HG02610 (cell line): ENCODE measurements around the gene KCNH8.
A peak's percentile ranks its signal among the peaks of the same experiment; 100 is the strongest.

ENCODE experiments used
- ATAC-seq: cut with Tn5 transposase; IDR thresholded peaks from one replicate; pipeline ENCODE4 v1.9.1; 2021; ENCODE audit warnings: mild to moderate bottlenecking, moderate library complexity; ENCODE audit not compliant: unreplicated experiment

Gene KCNH8

GRCh38 chr3:19248143-19248542 lies 99.8 kb downstream of the KCNH8 start:
- ATAC-seq = no peak

- ATAC-seq = no peak
Measured at GRCh38 chr3:19248767-19249166, 100.5 kb downstream of the KCNH8 start.

GRCh38 chr3:19250959-19251610 lies 102.8 kb downstream of the KCNH8 start:
- no peak for ATAC-seq

- no peak for ATAC-seq
Measured at GRCh38 chr3:19254189-19254588, 105.9 kb downstream of the KCNH8 start.

- no peak for ATAC-seq
Measured at GRCh38 chr3:19254784-19255338, 106.6 kb downstream of the KCNH8 start.

GRCh38 chr3:19256313-19256712 lies 108.0 kb downstream of the KCNH8 start:
- no peak for ATAC-seq

GRCh38 chr3:19263606-19264005 lies 115.3 kb downstream of the KCNH8 start:
- no peak for ATAC-seq

- ATAC-seq = no peak
Measured at GRCh38 chr3:19264424-19264823, 116.1 kb downstream of the KCNH8 start.

GRCh38 chr3:19267040-19267439 lies 118.7 kb downstream of the KCNH8 start:
- no peak for ATAC-seq

- no peak for ATAC-seq
Measured at GRCh38 chr3:19270481-19270880, 122.2 kb downstream of the KCNH8 start.

GRCh38 chr3:19272296-19272695 lies 124.0 kb downstream of the KCNH8 start:
- ATAC-seq = no peak

- no peak for ATAC-seq
Measured at GRCh38 chr3:19273091-19273490, 124.8 kb downstream of the KCNH8 start.

GRCh38 chr3:19274576-19274975 lies 126.3 kb downstream of the KCNH8 start:
- ATAC-seq = no peak

GRCh38 chr3:19284974-19285373 lies 136.7 kb downstream of the KCNH8 start:
- ATAC-seq = no peak

- no peak for ATAC-seq
Measured at GRCh38 chr3:19293295-19293694, 145.0 kb downstream of the KCNH8 start.

GRCh38 chr3:19295208-19295607 lies 146.9 kb downstream of the KCNH8 start:
- ATAC-seq = no peak

GRCh38 chr3:19331931-19332330 lies 183.6 kb downstream of the KCNH8 start:
- ATAC-seq = no peak

GRCh38 chr3:19334120-19334519 lies 185.8 kb downstream of the KCNH8 start:
- no peak for ATAC-seq

GRCh38 chr3:19338769-19339168 lies 190.5 kb downstream of the KCNH8 start:
- ATAC-seq = no peak

- ATAC-seq = peak; percentile 82
Measured at GRCh38 chr3:19342389-19342788, 194.1 kb downstream of the KCNH8 start.

GRCh38 chr3:19346759-19347158 lies 198.4 kb downstream of the KCNH8 start:
- ATAC-seq = no peak

GRCh38 chr3:19347671-19348070 lies 199.4 kb downstream of the KCNH8 start:
- no peak for ATAC-seq

GRCh38 chr3:19348500-19348899 lies 200.2 kb downstream of the KCNH8 start:
- ATAC-seq = no peak
